Stimulated activated CD4-positive, alpha-beta T cell treated with anti-CD3 and anti-CD28 coated beads, TNF-alpha, amount 100 ng/mL, for 48 hours (primary cell): ENCODE data around the gene FAF2.
"Not testable (repeated sequence)": the region's sequence is repeated elsewhere in the genome, so short reads cannot be mapped to it uniquely, and the experiment has no call there.

Experiments
- DNase-seq, 3 donors: peaks; one replicate each; pipeline ENCODE4 v3.0.0-alpha.2; 2020; ENCODE audit warnings: low read depth in 3 of 3

Gene FAF2

DNA sequence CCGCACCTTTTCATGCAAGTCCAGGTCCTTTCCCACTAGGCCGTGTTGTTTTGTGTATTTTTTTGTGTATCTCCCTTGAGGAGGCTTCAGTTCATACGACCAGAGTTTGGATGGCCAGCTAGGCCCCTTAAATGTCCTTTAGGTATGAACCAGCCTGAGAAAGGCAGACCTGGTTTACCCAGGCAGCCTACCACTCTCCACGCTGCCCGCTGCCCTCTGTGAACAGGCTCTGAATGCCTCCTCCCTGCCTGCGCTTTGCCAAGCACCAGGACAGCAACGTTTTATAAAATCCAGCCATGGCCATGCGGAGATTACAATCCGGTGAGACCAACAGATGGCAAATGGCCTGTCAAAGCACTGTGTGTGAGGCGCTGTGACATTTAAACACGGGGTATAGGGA lies 31.2 kb upstream of the FAF2 start:
- no peak for DNase-seq

DNA sequence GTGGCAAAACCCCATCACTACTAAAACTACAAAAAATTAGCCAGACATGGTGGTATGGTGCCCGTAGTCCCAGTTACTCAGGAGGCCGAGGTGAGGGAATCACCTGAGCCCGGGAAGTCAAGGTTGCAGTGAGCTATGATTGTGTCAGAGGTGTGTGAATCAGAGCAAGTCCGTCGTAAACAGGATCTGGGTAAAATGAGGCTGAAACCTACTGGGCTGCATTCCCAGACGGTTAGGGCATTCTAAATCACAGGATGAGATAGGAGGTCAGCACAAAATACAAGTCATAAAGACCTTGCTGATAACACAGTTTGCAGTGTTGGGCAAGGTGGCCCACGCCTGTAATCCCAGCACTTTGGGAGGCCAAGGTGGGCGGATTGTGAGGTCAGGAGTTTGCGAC lies 29.9 kb upstream of the FAF2 start:
- DNase-seq, result no peak

DNA sequence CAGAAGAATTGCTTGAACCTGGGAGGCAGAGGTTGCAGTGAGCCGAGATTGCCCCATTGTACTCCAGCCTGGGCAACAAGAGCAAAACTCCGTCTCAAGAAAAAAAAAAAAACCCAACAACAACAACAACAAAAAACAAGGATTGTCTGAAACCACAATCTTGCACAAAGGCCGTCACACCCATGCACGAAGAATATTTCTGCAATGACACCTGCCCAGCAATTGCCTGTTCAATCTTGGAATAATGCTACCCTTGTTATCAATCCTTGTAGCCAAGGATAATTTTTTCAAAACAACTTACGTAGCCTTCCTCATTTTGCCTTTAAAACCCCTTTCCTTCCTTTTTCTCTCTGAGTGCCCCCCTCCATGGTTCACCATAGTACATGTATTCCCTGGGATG lies 28.1 kb upstream of the FAF2 start:
- no peak for DNase-seq

DNA sequence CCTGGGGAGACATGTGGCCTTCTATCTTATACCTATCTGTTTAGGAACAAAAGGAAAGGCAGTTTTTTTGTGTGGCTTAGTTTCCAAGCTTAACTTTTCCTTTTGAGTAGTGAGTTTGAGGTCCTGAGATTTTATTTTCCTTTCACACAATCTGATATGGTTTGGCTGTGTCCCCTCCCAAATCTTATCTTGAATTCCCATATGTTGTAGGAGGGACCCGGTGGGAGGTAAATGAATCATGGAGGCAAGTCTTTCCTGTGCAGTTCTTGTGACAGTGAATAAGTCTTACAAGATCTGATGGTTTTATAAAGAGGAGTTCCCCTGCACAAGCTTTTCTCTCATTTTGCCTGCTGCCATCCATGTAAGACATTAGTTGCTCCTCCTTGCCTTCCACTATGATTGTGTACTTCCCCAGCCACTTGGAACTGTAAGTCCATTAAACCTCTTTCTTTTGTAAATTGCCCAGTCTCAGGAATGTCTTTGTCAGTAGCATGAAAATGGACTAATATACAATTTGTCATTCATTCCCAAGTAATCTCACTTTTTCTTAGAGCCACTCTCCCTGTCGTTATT lies 27.1 kb upstream of the FAF2 start:
- no peak for DNase-seq

DNA sequence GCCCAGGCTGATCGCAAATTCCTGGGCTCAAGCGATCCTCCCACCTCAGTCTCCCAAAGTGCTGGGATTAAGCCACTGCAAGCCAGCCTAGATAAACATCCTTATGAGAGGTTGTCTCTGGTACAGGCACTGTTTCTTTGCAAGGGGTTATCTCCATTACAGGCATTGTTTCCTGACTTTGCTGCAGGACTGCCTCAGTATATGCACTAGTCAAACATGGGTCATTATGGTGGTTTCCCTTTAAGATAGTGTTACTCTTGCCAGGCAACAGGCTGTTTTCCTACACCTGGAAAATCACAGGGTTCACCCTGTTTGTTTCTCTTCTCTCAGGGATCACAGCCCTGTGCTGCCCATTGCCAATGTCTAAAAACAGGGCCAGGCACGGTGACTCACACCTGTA lies 24.0 kb upstream of the FAF2 start:
- no peak for DNase-seq

DNA sequence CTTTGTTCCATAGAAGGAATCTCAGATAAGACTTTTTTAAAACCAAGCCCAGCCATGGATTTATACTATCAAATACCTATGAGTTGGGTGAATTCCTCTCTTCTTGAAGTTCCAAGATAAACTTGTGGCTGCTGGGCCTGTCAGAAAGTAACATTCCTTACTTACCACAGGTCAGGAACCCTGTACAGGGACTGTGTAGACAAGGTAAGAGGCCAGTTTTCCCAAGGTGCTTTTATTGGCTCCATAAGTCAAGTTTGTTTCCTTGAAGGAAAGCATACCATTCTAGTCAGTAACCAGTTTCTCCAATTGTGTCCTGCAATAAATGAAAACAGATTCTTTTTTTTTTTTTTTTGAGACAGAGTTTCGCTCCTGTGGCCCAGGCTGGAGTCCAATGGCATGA lies 23.0 kb upstream of the FAF2 start:
- DNase-seq, result no peak

DNA sequence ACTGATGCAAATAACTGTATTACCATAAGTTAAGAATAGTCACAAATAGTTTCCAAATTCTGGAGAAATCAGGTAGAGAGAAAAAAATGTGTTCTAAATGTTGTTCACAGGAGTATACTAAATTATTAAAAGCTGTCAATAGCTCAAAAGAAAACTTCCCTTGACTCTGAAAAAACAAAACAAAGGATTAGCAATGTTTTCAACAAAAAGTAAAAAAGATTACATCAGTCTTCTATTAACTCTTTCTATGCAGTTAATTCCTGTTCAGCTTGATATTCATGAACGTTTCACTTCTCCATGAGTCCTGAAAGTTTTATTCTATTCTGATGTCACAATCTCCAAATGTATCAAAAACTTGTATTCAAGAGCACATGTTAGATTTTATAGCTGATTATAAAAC lies 22.4 kb upstream of the FAF2 start:
- no peak for DNase-seq

DNA sequence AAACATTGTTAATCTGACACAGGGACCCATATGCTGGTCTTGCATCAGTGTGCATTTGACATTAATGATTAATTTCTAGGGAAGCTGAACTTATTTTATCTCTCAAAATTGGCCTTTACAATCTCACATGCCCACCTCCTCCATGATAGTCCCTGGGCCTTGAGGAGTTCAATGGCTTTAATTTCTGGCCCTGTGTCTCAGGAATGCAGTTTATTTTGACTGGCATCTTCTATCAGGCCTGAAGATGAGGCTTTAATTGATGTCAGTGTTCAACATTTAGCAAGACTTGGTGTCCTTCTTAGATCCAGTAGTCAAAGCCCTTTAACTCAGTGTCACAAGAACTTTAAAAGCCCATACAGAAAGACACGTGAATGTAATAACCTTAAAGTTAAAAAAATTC lies 21.3 kb upstream of the FAF2 start:
- DNase-seq, result no peak

DNA sequence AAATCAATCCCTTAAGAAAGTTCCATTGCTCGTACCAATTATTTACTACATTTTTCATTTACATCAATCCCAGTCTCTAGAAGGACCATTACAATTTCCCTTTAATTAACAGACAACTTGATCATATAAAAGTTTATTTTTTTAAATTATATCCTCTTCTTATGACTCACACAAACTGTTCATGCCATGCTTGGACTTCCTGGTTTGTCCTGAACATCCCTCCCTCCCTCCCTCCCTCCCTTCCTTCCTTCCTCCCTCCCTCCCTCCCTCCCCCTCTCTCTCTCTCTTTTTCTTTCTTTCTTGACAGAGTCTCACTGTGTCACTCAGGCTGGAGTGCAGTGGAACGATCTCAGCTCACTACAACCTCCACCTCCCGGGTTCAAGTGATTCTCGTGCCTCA lies 20.2 kb upstream of the FAF2 start:
- no peak for DNase-seq

DNA sequence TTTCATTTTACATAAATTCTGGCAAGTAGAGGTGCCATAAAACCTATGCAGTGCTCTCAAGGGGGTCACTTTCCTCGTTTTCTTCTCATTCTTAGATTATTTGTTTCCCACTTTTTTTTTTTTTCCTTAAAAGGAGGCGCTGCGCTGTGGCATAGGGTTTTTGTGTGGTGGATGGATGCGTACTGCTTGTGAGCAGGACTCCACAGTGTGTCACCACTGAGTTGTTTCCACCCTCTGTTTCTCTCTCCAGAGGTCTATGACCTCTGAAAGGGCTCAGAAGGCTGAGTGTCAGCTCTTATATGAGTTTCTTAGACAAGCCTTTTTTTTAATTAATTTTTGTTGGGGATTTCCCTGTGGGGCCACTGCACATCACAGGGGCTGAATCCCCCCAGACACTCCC lies 18.2 kb upstream of the FAF2 start:
- DNase-seq, result no peak

DNA sequence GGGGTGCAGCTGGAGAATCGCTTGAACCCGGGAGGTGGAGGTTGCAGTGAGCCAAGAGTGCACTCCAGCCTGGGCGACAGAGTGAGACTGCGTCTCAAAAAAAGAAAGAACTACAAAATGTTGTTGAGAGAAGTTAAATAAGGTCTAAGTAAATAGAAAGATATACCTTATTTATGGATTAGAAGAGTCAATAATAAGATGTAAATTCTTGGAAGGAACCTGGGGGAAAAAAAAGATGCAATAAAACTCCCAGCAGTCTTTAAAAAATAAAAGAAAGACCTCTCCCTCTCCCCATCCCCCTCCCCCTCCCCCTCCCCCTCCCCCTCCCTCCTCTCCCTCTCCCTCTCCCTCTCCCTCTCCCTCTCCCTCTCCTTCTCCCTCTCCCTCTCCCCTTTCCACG lies 15.5 kb upstream of the FAF2 start:
- no peak for DNase-seq

DNA sequence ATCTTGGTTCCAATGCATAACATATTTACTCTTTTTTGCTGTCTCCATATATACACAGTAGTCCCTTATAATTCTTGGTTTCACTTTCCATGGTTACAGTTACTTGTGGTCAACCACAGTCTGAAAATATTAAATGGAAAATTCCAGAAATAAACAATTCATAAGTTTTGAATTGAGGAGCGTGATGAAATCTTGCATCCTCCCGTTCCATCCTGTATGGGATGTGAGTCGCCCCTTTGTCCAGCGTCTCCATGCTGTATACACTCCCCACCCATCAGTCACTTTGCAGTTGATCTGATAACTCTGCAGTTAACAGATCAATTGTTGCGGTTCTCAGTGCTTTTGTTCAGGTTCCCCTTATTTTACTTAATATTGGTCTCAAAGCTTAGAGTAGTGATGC lies 11.5 kb upstream of the FAF2 start:
- no peak for DNase-seq

DNA sequence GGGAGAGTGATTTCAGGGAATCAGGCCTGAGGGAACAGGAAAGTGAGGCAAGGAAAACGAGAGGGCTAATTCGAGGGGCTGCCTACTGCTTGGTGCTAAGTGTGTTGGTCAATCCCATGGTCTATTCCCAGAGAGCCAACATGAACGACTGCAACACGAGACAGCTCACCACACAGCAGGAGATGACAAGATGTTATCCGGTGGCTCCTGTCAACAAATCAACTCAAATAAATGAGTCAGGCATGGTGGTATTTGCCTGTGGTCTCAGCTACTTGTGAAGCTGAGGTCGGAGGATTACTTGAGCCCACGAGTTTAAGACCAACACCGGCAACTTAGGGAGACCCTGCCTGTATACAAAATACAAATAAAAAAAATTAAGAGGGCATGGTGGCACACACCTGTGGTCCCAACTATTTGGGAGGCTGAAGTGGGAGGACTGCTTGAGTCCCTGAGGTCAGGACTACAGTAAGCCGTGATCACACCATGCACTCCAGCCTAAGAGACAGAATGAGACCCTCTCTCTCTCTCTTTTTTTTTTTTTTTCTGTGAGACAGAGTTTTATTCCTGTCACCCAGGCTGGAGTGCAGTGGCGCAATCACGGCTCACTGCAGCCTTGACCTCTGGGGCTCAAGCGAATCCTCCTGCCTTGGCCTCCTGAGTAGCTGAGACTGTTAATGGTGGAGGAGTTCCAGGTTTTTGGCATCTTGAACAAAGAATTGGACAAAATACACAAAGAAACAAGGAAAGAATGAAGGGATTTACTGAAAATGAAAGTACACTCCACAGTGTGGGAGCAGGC lies 9.0 kb upstream of the FAF2 start:
- DNase-seq, result no peak

DNA sequence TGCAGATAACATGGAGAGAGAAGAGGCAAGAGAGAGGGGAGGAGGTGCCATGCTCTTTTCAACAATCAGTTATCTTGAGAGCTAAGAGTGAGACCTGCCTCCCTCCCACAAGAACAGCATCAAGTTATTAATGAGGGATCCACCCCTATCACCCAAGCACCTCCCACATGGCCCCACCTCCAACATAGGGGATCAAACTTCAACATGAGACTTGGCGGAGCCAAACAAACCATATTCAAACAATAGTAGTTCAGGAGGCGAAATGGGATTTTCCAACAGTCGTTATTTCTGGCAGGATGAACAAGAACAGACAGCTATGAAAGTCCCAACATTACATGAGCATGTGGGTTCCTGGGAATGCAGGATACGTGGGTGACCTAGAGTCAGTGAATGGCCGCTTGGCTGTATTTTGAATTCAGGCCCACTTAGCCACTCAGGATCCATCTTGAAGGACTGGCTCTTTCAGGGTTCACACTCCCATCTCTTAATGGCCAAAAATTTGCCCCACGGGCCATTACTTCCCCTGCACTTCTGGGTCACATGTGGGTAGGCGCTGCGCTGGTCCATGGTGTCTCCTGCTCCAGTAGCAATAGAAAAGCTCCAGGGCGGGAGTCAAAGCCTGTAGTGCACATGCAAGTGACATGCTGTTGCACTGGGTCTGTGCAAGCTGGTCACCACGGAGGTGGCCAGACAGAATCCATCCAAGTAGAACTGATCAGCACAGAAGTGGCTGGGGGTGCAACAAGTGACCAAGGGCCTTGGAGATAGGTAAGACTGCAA lies 7.1 kb upstream of the FAF2 start:
- no peak for DNase-seq

DNA sequence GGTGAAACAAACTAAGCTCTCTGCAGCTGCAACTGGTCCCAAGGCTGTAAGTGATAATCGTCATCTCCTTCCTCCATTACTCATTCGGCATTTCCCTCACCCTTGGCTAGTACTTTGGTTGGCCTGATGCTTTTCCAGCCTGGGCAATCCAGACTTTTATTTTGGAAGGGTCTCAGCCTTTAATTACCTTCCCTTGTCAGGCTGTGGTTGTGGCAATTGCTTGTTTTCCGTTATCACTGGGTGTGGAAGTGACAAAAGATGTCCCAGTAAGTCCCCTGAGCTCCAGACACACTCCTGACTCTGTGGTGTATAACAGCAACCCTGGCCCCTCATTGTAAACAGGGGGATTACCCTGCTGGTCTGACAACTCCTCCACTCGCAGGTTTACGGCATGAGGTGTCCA lies 6.3 kb upstream of the FAF2 start:
- DNase-seq, result no peak

DNA sequence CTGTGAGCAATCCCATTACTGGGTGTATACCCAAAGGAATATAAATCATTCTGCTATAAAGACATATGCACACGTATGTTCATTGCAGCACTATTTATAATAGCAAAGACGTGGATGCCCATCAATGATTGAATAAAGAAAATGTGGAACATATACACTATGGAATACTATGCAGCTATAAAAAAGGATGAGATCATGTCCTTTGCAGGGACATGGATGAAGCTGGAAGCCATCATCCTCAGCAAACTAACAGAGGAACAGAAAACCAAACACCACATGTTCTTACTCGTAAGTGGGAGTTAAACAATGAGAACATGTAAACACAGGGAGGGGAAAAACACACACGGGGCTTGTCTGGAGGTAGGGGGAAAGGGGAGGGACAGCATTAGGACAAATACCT lies 5.3 kb upstream of the FAF2 start:
- not testable (repeated sequence) for DNase-seq

DNA sequence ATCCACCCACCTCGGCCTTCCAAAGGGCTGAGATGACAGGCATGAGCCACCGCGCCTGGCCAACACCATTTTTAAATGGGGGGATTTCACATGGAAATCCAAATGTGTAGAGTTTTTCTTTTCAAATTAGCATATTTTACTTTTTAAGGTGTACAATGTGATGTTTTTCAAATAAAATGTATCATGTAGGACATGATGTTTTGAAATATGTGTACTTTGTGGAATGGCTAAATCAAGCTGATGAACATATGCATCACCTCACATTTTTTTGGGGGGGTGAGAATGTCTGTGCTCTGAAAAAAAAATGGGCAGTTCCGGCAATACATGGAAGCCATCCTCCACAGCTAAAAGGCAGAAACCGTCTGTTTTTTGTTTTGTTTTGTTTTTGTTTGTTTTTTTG lies 3.4 kb upstream of the FAF2 start:
- no peak for DNase-seq

DNA sequence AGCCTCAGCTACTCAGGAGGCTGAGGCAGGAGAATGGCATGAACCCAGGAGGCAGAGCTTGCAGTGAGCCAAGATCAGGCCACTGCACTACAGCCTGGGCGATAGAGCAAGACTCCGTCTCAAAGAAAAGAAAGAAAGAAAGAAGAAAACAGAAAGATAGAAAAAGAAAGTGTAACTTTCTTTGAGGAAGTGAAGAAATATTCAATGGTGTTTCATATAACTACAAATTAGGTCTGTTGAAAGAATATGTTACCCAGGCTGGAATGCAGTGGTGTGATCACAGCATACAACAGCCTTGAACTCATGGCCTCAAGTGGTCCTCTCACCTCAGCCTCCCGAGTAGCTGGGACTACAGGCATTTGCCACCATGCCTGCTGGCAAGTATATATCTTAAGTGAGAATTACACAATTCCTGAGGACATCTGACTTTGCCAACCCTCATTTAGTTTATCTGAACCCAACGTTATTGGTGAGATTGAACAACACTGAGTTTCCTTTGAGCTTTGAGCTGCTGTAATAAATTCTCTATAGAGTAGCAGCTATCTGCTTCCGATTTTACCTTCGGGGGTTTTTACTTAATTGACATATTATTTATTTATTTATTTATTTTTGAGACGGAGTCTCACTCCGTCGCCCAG lies 2.0 kb upstream of the FAF2 start:
- no peak for DNase-seq

DNA sequence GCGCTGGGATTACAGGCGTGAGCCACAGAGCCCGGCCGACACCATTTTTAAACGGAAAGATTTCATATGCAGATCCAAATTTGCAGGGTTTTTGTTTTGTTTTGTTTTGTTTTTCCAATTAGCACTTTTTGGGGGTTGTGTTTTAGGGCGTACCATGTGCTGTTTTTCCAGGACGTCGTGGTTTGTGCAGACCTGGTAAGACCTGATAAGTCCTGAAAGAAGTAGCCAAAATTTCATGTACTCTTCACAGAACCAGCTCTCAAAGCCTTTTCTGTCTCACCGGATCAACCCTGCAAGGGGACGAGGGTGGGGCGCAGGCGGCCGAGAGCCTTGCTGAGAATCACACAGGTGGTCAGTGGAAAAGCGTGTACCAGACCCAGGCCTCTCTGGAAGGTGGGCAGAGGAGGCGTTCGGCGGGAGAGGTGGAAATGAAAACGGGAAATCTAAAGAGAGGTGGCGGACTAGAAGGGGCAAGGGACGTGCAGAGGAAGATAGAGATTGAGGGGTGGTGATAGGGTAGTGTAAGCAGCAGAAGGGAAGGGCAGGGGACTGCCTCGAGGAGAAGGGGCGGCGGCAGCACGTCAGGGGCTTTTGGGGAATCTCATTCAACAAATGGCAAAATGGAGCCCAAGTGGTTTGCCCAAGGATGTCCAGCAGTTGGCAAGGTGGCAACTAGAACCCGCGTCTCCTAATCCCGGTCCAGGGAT lies 1.1 kb upstream of the FAF2 start:
- no peak for DNase-seq

DNA sequence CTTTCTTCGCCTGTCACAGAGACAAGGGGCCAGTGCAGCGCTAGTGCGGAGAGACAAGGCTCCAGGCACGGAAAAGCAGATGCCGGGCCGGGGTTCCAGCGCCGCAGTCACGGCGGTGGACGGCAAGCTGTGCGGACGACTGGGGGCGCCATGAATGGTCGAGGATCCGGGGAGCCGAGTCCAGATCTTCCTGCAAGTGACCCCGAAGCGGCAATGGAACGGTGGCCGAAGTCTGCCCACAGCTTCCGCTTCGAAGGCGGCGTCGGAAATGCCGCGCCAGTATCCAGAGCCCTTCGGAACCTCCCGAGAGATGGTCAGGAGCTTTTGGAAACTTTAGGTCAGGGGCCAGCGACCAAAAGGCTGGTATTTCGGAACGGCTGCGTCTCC lies 601 bp upstream of the FAF2 start:
- peak in 1 of 3 donors; percentile 9 for DNase-seq

DNA sequence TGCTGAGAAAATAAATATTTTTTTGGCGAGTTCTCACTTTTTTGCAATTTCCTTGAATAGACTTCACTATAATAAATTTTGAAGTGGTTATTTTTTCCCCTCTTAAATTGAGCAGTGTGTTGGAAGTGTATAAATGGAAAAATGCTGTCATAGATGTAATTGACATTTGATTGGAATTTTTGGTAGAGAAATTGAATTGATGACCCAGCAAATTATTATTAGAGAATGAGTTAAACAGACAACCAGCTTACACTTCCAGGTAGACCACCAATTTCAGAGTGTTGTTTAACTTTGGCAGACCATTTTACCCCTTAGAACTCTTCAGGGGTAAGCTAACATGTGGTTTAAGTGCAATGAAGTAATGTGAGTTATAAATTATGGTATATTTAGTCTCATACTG lies 1.9 kb downstream of the FAF2 start:
- DNase-seq, result no peak
